ENCODE results near the gene SNX10.
"Not testable (repeated sequence)": the region's sequence is repeated elsewhere in the genome, so short reads cannot be mapped to it uniquely, and the experiment has no call there.

The SNX10 gene, protein sequence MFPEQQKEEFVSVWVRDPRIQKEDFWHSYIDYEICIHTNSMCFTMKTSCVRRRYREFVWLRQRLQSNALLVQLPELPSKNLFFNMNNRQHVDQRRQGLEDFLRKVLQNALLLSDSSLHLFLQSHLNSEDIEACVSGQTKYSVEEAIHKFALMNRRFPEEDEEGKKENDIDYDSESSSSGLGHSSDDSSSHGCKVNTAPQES
- 6.8 to 52.1 (median 15.7) reads per million in 4 experiments for total RNA-seq

DNA sequence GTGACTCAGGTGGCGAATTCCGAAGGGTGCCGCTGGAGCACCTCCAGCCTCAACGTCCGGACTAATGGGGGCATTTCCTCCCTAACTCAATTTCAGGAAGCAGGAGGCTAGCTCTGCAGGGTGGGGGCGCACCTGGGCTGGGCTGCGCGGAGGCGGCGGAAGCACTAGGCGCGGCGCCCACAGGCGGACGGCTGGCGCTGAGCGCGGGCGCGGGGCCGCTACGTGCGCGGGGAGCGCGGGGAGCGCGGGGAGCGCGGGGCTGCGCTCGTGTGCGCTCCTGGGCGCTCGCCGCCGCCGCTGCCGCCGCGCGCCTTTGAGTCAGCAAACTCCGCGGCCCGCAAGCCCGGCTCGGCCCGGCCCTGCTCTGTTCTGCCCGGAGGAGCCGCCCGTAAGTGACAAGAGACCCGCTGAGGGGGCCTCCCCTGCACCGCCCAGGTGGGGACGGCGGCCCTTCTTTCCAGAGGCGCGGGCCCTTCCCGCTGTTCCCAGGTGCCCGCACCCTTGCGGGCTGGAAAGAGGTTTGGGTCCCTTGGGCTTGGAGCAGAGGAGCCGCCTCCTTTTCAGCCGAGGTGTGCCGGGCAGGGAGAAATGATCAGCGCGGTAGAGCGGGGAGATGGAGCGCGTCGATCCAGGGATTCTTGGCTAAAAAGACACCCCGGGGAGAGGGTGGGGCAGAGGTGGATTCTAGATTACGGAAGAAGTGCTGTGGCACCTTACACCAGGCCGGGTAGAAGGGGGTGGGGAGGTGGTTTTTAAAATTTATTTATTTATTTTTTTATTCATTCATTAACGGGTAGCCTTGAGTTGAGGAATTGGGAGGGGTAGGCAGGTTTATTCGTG lies at the start of gene SNX10:
TSS of gene SNX10 (plus strand) at position 164 of the 840 bp plus-strand sequence. CDS start 54,581 bp downstream, outside the sequence.
- DNase-seq, result peak; percentile 38

DNA sequence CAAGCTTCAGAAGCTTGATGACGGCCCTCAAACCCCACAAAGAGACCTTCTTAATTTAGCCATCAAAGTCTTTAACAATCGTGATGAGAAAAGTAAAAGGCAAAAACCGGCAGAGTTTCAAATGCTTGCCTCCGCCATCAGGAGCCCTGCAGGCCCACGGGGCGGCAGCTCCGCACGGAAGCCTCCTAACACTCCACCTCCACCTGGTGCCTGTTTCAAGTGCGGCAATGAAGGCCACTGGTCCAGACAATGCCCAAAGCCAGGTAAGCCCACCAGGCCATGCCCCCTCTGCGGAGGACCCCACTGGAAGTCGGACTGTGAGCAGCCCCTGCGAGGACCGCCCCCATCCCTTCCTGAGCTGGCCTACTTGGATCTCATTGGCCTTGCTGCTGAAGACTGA lies 46.5 kb upstream of the SNX10 start:
- no peak for DNase-seq

DNA sequence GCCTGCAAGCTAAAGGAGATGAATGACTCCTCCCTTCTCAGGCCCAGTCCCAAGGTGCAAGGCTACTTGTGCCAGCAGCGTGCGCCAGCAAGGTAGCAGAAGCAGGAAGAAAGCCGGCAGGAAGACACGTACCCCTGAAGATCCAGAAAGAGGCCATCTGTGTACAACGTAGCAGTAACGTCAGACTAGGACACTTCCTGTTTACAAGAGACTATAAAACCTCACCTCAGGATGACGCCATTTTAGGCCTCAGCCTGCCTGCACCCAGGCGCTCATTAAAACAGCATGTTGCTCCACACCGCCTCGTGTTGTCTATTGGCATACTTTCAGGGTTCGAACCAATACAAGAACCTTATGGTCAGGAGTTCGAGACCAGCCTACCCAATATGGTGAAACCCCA lies 41.4 kb upstream of the SNX10 start:
- no peak for DNase-seq

DNA sequence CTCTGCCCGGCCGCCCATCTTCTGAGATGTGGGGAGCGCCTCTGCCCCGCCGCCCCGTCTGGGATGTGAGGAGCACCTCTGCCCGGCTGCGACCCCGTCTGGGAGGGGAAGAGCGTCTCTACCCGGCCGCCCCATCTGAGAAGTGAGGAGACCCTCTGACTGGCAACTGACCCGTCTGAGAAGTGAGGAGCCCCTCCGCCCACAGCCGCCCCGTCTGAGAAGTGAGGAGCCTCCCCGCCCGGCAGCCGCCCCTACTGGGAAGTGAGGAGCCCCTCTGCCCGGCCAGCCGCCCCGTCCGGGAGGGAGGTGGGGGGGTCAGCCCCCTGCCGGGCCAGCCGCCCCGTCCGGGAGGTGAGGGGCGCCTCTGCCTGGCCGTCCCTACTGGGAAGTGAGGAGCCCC lies 29.8 kb upstream of the SNX10 start:
- not testable (repeated sequence) for DNase-seq

DNA sequence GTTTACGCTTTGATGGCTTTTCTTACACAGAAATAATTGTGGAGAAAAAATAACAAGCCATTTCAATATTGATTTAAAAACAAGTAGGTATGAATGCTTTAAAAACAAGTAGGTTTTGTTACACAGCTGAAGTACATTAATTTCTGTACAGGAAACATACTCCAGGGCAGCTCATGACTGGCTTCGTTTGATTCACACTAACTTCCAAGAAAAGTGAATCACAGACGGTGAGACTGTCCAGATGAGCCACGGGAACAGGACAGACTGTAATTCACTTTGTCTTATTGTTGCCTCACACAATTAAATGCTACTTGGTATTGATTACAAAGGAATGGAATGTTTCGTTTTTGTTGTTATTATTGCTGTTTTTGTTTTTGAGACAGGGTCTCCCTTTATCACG lies 26.6 kb upstream of the SNX10 start:
- DNase-seq, result no peak

DNA sequence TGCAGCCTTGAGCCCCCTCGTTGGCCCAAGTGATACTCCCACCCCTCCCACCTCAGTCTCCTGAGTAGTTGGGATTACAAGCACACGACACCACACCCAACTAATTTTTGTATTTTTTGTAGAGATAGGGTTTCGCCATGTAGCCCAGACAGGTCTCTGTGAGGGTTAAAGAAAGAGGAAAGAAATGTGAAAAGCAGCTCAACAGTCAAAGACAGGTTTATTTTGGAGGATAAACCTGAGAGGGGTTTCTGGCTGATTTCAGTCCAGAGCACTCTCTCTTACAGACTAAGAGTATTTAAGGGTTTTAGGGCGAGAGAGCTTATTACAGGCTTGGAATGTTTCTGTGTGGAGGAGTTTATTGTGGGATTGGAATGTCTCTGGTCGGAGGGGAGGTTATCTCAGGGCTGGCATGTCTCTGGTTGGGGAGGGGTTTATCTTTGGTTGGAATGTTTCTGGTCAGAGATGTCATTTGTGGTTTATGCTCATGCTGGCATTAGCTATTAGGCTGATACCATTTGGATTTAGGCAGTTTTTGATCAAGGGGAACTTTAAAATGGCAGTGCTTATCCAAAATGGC lies 26.1 kb upstream of the SNX10 start:
- DNase-seq, result no peak

DNA sequence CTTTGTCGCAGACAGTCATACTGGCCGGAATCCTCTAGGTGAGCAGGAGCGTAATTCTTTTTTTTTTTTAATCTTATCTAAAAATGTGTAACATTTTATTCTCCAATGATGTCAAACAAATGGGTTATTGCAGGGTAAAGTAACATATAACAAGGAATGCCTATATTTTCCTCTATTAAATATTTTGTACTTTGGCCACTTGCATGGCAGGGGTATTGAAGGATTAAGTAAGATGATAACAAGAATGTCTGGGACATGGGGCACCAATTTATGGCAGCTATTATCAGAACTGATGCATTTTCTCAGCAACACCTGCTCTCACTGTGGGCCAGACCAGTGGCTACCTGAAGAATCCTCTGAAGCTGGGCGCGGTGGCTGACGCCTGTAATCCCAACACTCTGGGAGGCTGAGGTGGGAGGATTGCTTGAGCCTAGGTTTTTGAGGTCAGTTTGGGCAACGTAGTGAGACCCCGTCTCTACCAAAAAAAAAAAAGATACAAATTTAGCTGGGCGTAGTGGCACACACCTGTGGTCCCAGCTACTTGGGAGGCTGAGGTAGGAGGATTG lies 24.0 kb upstream of the SNX10 start:
- no peak for DNase-seq

DNA sequence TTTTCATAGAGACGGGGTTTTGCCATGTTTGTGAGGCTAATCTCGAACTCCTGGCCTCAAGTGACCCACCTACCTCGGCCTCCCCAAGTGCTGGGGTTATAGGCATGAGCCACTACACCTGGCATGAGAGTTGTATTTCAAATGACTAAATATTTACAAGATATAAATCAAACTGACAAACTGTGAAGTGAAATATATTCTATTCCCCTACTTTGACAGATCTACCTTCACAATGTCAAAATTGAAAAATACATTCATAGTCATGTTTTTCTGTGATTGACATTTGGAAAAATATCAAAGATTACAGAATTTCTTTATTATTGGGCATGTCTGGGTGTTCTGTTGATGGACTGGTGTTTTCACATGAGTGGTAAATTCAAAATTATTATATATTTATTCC lies 16.4 kb upstream of the SNX10 start:
- no peak for DNase-seq

DNA sequence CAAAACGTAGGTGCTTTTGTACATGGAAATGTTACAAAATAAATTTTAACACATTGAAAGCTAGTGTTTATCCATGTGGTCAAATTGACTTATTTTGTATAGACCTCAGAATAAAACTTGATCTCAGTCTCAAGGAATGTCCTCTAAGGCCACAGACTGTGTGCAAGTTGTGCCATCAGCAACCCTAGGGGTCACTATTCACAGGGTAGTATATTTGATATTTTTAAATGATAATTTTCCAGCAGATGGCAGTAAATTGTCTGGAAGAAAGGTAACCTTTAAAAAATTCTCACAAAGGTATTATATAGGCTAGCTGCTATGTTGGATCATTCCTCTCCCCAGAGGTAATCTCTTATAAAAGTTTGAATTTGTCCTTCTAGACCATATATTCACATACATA lies 12.9 kb upstream of the SNX10 start:
- no peak for DNase-seq

DNA sequence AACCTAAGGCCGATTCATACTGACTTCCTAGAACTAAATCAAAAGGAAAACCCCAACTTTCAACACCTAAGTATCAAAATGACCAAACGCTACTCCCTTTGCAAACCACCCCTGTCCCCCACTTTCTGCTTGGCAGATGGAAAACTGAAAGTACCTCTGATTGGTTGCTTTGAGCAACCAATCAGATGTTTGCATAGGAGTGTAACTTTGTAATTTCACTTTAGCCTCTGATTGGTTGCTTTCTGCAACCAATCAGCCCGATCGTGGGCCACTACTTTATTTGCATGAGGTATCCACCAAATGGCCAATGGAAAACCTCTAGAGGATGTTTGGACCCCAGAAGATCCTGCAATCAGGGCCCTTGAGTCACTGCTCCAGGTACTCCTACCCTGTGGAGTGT lies 12.3 kb upstream of the SNX10 start:
- DNase-seq, result no peak

DNA sequence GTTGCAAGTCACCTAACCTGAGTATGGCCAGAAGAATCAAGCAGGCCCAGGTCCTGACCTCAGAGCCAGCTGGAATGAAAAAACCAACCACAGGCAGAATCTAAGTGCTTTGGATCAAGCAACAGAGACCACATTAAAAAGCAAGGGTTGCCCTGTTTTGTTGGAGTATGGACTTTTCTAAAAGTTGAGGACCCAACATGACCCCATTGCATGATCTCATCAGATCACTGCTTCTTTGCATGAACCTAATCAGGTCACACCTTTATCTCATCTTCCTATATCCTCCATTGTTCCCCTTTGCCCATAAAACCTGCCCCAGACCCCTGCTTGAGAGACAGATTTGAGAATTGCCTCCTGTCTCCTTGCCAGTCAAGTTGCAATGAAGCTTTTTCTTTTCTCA lies 11.6 kb upstream of the SNX10 start:
- DNase-seq, result no peak

DNA sequence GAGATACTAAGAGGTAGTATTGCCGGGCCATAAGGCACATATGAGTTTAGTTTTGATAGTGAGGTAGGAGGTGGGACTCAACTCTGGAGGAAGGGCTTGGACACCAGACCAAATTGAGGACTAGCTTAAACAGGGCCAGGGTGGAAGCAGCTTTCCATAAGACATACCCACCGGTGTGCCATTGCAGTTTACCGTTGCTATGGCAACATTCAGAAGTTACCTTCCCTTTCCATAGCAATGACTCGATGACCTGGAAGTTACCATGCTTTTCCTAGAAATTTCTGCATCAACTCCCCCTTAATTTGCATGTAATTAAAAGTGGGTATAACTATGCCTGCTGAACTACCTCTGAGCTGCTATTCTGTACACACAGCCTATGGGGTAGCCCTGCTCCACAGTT lies 10.9 kb upstream of the SNX10 start:
- no peak for DNase-seq

DNA sequence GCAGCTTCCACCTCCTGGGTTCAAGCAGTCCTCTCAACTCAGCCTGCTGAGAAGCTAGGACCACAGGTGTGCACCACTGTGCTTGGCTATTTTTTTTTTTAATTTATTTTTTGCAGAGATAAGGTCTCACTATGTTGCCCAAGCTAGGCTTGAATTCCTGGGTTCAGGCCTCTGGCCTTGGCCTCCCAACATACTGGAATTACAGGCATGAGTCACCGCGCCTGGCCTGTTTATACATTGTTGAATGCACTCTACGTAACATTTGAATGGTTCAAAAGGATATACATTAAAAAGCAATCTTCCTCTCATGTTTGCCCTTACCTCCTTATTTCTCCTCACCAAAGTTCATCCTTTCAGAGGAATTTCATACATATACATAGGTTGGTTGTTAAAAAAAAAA lies 7.2 kb upstream of the SNX10 start:
- DNase-seq, result no peak

DNA sequence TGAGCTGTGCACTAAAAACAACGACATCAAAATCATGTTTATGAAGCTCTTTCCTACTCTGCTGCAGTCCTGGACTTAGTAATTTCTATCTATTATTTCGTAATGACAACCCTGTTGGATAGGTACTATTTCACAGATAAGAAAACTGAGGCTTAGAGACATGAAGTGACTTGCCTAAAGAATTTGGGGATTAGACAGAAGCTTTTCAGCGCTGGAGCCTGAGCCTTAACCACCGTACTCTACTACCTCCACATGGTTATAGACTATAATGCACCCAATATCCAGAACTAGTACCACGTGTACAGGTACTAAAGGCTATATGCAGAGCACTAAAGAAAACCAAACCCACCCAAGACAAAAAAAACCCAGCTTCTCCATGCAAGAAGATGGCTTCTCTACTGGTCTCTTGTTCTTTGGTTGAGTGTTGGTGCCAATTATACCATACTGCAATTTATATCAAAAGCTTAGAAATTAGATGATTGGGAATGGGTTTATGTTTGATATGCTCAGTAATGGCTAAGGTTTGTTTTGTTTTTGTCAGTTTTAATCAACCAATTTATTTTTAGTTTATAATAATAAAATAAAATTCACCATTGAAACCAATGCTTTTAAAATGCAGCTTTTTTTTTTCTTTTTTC lies 6.5 kb upstream of the SNX10 start:
- no peak for DNase-seq

DNA sequence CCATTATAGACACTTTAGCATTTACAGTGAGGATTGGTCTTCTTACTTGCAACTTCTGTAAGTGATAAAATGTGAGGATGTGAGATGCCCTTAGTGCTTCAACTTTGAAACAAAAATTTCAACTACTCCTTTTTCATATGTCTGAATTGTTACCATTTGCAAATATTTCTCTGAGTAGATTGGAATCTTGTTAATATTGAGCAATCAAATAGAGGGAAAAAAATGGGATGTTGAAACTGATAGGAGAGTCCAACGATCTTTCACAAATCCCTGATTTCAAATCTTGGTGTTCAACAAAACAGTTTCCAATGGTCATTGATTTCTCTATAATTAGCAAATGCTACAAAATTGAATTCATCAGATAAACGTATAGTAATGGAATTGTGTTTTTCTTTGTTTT lies 5.5 kb upstream of the SNX10 start:
- no peak for DNase-seq

DNA sequence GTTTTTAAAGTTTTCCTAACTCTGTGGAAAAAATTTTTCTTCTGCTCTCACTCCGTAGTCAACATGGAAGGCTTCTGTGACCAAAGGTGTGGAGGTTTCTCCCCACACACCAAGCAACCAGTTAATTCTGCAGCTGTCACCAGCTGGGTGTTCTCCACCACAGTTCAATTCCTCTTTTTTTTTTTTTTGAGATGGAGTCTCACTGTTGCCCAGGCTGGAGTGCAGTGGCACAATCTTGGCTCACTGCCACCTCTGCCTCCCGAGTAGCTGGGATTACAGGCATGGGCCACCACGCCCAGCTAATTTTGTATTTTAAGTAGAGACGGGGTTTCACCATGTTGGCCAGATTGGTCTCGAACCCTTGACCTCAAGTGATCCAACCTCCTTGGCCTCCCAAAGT lies 3.5 kb upstream of the SNX10 start:
- not testable (repeated sequence) for DNase-seq

DNA sequence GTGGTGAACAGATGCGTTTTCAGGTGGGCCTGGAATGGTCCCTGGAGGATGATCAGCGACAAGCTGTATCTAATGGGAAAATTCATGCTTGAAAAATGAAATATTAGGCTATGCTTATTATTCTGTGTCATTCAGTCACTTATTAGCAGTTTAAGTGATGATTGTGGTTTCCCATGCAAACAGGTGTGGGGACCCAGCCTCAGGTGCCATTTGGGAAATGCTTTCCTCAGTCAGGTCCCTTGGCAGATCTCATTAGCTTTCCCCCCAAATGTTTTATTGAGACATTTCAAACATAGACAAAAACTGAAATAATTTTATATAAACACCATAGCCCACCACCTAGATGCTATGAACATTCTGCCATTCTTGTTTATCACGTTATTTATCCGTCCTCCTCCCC lies 411 bp upstream of the SNX10 start:
- DNase-seq, result no peak

DNA sequence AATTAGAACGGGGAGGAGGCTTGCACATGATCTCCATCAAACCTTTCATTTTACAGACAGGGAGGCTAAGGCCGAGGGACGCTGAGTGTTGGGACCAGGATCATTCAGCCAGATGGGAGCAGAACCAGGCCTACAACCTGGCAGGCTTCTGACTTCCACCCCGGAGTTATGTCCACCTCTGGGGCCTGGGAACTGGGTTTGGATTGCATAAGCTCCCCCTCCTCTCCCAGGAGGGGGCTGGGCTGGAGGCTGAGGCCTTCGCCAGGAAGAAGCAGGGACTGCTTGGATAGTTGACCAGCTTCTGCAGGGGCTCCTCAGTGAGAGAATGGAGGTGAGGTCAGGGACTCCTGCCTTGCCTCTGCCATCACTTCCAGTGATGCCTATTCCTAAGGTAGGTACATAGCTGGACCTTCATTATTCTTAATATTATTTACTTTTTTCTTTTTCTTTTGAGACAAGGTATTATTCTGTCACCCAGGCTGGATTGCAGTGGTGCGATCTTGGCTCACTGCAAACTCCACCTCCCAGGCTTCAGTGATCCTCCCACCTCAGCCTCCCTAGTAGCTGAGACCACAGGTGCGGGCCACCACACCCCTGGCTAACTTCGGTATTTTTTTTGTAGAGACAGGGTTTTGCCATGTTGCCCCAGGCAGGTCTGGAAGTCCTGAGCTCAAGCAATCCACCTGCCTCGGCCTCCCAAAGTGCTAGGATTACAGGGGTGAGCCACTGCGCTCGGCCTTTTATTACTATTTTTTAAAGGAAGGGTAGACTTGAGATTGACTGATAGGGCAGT lies 1.3 kb downstream of the SNX10 start:
- DNase-seq, result no peak

DNA sequence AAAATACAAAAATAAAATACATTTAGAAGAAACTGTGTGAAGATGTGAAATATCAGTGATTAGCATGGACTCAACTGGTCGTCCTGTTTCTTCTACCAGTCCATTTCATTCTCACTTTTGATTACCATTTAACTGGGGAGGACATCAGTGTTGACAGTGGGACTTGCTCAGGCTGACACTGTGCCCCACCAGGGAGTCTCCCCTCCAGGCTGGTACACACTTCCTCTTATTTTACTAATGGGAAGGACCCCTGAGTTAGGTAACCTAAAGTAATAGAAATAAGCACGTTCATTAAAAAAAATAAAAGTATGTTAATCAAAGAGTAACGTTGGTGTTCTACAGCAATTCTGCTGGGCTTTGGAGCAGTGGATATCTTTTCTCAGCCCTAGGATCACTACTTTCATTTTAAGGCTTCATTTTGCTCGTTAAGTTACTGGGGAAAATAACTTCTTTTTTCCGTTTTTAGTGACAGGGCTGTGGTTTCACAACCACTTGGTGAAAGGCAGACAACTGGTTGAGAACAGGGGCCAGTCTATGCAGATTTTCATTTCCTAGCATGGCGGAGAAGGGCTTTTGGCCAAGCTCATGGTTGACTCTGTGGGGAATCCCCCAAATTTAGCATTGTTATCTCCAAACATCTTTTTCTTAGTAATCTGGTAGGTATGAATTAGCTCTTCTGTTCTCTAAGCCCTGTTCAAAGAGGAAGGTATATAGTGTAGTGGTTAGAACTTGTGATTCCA lies 2.1 kb downstream of the SNX10 start:
- peak; percentile 3 for DNase-seq

DNA sequence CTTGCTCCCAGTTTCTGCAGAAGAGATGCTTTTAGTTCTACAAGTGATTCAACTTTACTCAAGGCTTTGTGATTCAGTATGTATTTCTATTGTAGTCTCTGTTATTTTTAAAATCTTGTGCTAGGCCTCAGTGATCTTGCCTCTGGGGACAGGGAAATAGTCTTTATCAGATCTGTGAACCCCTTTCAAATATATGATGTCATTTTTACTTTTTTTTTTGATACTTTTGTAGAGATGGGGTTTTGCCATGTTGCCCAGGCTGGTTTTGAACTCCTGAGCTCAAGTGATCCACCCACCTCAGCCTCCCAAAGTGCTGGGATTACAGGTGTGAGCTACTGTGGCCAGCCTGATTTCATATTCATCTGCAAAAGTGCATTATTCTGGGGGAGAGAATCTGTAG lies 3.4 kb downstream of the SNX10 start:
- DNase-seq, result no peak

DNA sequence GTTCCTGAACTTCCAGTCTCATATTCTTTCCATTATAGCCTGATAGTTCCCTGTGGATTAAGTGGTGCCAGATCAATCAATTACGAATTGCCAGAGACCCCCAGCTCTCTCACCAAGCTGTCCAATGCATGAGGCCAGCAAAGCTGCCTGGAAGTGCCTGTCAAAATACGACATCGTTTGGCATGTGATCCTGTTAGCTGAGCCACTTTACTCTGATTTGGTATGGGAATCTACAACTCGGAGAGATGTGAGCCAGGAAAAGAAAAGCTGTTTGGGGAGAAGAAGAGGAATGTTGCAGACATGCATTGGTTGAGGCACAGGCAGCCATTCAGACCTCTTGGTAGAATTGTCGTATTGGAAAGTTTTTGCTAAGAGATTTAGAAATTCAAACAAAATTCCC lies 3.9 kb downstream of the SNX10 start:
- DNase-seq, result no peak
